Vagina (tissue), 2 donors: ENCODE data around the gene FAM43B. TPM values are rescaled to one million over a fixed set of nuclear protein-coding genes. Genes with fewer than 3 reads are reported as not detected.
A peak's percentile ranks its signal among the peaks of the same experiment; 100 is the strongest.

Experiments used
- DNase-seq, 2 donors: peaks; one replicate each; pipeline ENCODE4 v3.0.0-alpha.2; 2017; ENCODE audit errors: extremely low spot score in 2 of 2
- H3K27ac ChIP-seq: fragments of 200-600 bp; sonication (generic); one replicate; pipeline ENCODE4 v1.5.1; 2019
- H3K27me3 ChIP-seq: fragments of 200-600 bp; sonication (generic); one replicate; pipeline ENCODE4 v1.5.1; 2019
- H3K36me3 ChIP-seq, 2 donors: fragments of 200-600 bp; sonication (generic); one replicate each; pipeline ENCODE4 v1.5.1; 2017 to 2019
- H3K4me1 ChIP-seq: fragments of 200-600 bp; sonication (generic); one replicate; pipeline ENCODE4 v1.5.1; 2019
- H3K4me3 ChIP-seq, 2 donors: fragments of 200-600 bp; sonication (generic); 1 replicate in 1 of 2; 2 replicates in 1 of 2; pipeline ENCODE4 v1.5.1; 2016 to 2019
- H3K9me3 ChIP-seq: fragments of 200-600 bp; sonication (generic); one replicate; pipeline ENCODE4 v1.5.1; 2019
- POLR2A ChIP-seq, 2 donors: fragments of 450-650 bp; IDR thresholded peaks; one replicate each; pipeline ENCODE4 v1.6.1; 2017; ENCODE audit warnings: antibody characterized with exemption in 2 of 2, mild to moderate bottlenecking in 2 of 2, moderate library complexity in 2 of 2
- POLR2AphosphoS5 ChIP-seq, 2 donors: sonication (generic); formaldehyde crosslinking; IDR thresholded peaks; one replicate each; pipeline ENCODE4 v1.9.0; 2017; ENCODE audit warnings: antibody characterized with exemption in 2 of 2, mild to moderate bottlenecking in 2 of 2, low read depth in 1 of 2; ENCODE audit not compliant: insufficient read depth in 1 of 2
- intact Hi-C: fragments of 100-400 bp; cut with DNase I; formaldehyde crosslinking; loops from one replicate; pipeline ENCODE4 v1.15.1; 2023
- total RNA-seq: library from RNA; depleted of rRNA; stranded (reverse); fragments of >200 nt; gene quantifications from one replicate; pipeline ENCODE4 v1.2.3, GENCODE V29; 2016
- TF ChIP-seq, protein P1 (sequence below), 3 experiments: fragments of 450-650 bp in 2 of 3; fragments of 200-600 bp in 1 of 3; sonication (generic) in 1 of 3; IDR thresholded peaks; one replicate each; pipeline ENCODE4 v1.5.1; 2017 to 2019; ENCODE audit warnings: antibody characterized with exemption in 3 of 3, mild to moderate bottlenecking in 2 of 3, moderate library complexity in 2 of 3

The FAM43B gene
- total RNA-seq, 1 donor from 2014 or later = not detected

DNA sequence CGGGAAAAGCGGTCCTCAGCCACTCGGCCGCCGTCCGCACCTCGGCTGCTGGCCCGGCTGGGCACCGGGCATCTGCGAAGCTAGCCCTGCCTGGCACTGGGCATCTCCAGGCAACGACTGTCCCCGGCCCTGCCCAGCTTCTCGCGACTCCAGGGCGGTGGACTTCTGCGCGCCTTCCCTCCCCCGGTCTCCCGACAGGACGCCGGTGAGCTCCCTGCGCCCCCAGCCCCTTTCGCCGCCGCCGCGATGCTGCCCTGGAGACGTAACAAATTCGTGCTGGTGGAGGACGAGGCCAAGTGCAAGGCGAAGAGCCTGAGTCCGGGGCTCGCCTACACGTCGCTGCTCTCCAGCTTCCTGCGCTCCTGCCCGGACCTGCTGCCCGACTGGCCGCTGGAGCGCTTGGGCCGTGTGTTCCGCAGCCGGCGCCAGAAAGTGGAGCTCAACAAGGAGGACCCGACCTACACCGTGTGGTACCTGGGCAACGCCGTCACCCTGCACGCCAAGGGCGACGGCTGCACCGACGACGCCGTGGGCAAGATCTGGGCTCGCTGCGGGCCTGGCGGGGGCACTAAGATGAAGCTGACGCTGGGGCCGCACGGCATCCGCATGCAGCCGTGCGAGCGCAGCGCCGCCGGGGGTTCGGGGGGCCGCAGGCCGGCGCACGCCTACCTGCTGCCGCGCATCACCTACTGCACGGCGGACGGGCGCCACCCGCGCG lies 514 bp downstream of the FAM43B start:
- no peak for TF ChIP-seq POLR2AphosphoS5 (IDR thresholded peaks at IDR 0.05; ENCODE audit: insufficient read depth in 1 of 2, low read depth in 1 of 2)
- TF ChIP-seq, protein P1, sequence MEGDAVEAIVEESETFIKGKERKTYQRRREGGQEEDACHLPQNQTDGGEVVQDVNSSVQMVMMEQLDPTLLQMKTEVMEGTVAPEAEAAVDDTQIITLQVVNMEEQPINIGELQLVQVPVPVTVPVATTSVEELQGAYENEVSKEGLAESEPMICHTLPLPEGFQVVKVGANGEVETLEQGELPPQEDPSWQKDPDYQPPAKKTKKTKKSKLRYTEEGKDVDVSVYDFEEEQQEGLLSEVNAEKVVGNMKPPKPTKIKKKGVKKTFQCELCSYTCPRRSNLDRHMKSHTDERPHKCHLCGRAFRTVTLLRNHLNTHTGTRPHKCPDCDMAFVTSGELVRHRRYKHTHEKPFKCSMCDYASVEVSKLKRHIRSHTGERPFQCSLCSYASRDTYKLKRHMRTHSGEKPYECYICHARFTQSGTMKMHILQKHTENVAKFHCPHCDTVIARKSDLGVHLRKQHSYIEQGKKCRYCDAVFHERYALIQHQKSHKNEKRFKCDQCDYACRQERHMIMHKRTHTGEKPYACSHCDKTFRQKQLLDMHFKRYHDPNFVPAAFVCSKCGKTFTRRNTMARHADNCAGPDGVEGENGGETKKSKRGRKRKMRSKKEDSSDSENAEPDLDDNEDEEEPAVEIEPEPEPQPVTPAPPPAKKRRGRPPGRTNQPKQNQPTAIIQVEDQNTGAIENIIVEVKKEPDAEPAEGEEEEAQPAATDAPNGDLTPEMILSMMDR (IDR thresholded peaks at IDR 0.05) = no peak
- no peak for TF ChIP-seq POLR2A (IDR thresholded peaks at IDR 0.05)
- intact Hi-C loops = no loop called here
- DNase-seq = no peak
- no peak overlapping the region for H3K27ac ChIP-seq
- no peaks in the 10 kb centered on the region for H3K9me3 ChIP-seq
- H3K4me3 ChIP-seq = peak overlapping the region; percentile 34 to 35
- peaks cover 14% of the 10 kb centered on the region for H3K4me1 ChIP-seq
- H3K36me3 ChIP-seq = no peaks in the 10 kb centered on the region
- H3K27me3 ChIP-seq = peaks cover 7% of the 10 kb centered on the region

DNA sequence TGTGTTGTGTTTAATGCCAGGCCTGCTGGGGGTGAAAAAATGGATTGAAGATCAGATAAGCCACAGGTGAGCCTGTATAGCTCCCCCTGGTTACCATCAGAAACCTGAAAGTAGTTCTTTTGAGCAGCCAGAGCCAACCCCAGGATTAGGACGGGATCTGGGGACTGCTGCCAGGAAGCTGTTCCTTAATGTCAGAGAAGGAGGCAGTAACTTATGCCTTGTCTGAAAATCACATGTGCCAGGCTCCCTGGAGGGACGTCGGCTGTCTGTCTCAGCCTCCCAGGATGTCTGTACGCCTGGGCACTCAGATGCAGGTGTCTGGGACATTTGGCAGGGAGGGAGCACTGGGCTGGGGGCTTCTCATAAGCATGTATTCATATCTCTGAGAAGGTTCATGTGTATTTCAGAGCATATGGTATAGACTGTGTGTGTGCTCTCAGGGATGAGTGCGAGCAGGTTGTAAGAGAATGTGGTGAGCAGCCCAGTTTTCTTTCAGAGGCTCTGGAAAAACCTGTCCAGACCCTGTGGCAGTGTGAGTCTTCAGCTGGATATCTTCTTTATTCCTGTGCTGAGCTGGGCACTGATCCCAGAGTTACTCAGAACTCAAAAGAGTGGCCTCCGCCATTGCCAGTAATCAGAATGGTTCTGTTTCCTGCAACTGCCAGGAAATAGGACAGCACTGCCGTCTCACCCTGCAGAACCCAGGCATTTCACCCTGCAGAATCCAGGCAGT lies 2.8 kb downstream of the FAM43B start:
- intact Hi-C loops = no loop called here
- no peaks in the 10 kb centered on the region for H3K9me3 ChIP-seq
- no peak overlapping the region for H3K27ac ChIP-seq
- H3K4me3 ChIP-seq = no peak overlapping the region
- no peaks in the 10 kb centered on the region for H3K36me3 ChIP-seq
- peaks cover 7% of the 10 kb centered on the region for H3K27me3 ChIP-seq
- DNase-seq = no peak
- H3K4me1 ChIP-seq = peaks cover 14% of the 10 kb centered on the region
- TF ChIP-seq POLR2AphosphoS5 (IDR thresholded peaks at IDR 0.05; ENCODE audit: insufficient read depth in 1 of 2, low read depth in 1 of 2) (no peak), POLR2A (IDR thresholded peaks at IDR 0.05) (no peak)
- TF ChIP-seq, protein P1 (IDR thresholded peaks at IDR 0.05) = no peak

DNA sequence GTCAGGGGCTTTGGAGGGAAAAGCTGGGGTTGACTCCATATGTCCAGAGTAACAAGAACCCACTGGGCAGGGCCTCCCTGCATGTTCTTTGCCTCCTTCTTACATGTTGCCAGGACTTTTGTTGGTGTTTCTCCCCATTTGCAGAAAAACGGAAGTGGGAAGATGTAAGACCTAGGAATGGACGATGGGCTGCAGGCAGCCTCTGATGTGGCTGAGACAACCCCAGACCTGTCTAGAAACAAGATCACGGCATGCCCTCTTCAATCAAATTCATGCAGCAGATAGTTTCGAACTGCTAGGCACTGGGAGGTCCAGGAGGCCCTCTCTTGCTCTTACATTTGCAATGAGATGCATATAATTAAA lies 3.4 kb downstream of the FAM43B start:
- no peak overlapping the region for H3K27ac ChIP-seq
- peaks cover 7% of the 10 kb centered on the region for H3K27me3 ChIP-seq
- intact Hi-C loops = no loop called here

DNA sequence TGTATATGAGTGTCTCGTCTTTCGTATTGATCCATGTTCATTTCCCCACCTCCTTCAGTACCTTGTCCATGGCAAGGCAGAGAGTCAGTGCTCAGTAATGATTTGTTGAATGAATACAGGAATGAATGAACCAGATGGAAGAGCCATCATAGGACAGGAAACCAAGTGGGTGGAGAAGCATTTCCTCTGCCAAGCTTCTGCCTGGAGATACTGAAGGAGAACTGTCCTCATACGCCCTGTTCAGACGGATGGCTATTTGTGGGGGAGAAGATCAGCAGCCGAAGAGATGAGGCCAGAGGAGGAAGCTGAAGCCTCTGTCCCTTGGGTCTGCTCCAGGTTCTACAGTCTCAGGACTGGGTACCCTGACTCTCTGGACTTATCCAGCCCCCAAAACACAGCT lies 5.8 kb downstream of the FAM43B start:
- Histone ChIP-seq H3K4me3 (no peak overlapping the region), H3K27me3 (no peaks in the 10 kb centered on the region), H3K27ac (no peak overlapping the region), H3K4me1 (no peaks in the 10 kb centered on the region), H3K9me3 (no peaks in the 10 kb centered on the region), H3K36me3 (no peaks in the 10 kb centered on the region)
- no peak for DNase-seq
- TF ChIP-seq POLR2AphosphoS5 (IDR thresholded peaks at IDR 0.05; ENCODE audit: insufficient read depth in 1 of 2, low read depth in 1 of 2) (no peak), POLR2A (IDR thresholded peaks at IDR 0.05) (no peak)
- TF ChIP-seq, protein P1 (IDR thresholded peaks at IDR 0.05) = no peak
- intact Hi-C loops = no loop called here

More for the DNA sequence above, 3.4 kb downstream of the FAM43B start:
- no peak for DNase-seq
- H3K9me3 ChIP-seq = no peaks in the 10 kb centered on the region
- H3K4me1 ChIP-seq = peaks cover 14% of the 10 kb centered on the region
- H3K4me3 ChIP-seq = no peak overlapping the region
- TF ChIP-seq POLR2A (IDR thresholded peaks at IDR 0.05) (no peak), POLR2AphosphoS5 (IDR thresholded peaks at IDR 0.05; ENCODE audit: insufficient read depth in 1 of 2, low read depth in 1 of 2) (no peak)
- TF ChIP-seq, protein P1 (IDR thresholded peaks at IDR 0.05) = no peak
- no peaks in the 10 kb centered on the region for H3K36me3 ChIP-seq

DNA sequence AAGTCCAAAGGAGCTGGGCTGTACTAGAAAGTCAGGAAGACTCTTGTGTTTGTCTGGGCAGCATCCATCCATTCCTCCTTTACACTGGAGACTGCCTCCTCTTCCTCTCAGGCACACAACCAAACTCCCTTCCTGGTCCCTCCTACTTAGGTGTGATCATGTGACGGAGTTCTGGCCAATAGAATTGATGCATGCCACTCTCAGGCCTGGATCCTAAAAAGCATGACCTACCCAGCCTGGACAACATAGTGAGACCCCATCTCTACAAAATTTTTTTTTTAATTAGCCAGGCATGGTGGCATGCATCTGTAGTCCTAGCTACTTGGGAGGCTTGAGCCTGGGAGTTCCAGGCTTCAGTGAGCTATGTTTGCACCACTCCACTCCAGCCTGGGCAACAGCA lies 8.6 kb downstream of the FAM43B start:
- no peaks in the 10 kb centered on the region for H3K4me1 ChIP-seq
- no peaks in the 10 kb centered on the region for H3K27me3 ChIP-seq
- no peak overlapping the region for H3K4me3 ChIP-seq
- DNase-seq = no peak
- H3K27ac ChIP-seq = no peak overlapping the region
- H3K9me3 ChIP-seq = no peaks in the 10 kb centered on the region
- no peaks in the 10 kb centered on the region for H3K36me3 ChIP-seq
- intact Hi-C loops = no loop called here
- no peak for TF ChIP-seq POLR2A (IDR thresholded peaks at IDR 0.05)
- TF ChIP-seq, protein P1 (IDR thresholded peaks at IDR 0.05) = no peak
- TF ChIP-seq POLR2AphosphoS5 (IDR thresholded peaks at IDR 0.05; ENCODE audit: insufficient read depth in 1 of 2, low read depth in 1 of 2) = no peak
